ENCODE data around the gene CNTNAP2. TPM values are rescaled to one million over a fixed set of nuclear protein-coding genes. Genes with fewer than 3 reads are reported as not detected.

CNTNAP2 gene
- total RNA-seq, 1 experiment from 2014 or later = 0.03 TPM

- Histone ChIP-seq H3K27me3 (ENCODE audit: control insufficient read depth, insufficient read depth, low read length) (no peaks in the 10 kb centered on the region), H3K9me3 (ENCODE audit: control insufficient read depth, insufficient read depth, low read depth, low read length) (no peaks in the 10 kb centered on the region), H3K4me1 (ENCODE audit: control insufficient read depth, insufficient read depth, low read length) (no peaks in the 10 kb centered on the region; the same call in 1 of the 2 replicates), H3K4me3 (ENCODE audit: low read depth in 2 of 2, low read length in 2 of 2) (peak overlapping the region; percentile 26 to 54), H3K27ac (ENCODE audit: low read length) (no peak overlapping the region), H3K36me3 (ENCODE audit: control insufficient read depth, insufficient read depth, low read length) (no peaks in the 10 kb centered on the region)
- CTCF ChIA-PET = no interaction called here
- TF ChIP-seq REST (IDR thresholded peaks at IDR 0.05; ENCODE audit: insufficient read depth in 1 of 2, low read depth in 2 of 2, low read length in 1 of 2) (no peak), CTCF (IDR thresholded peaks at IDR 0.05) (peak; percentile 96), SIN3A (IDR thresholded peaks at IDR 0.05; ENCODE audit: borderline replicate concordance, insufficient read depth, low read depth, low read length) (no peak), TCF7L2 (IDR thresholded peaks at IDR 0.05; ENCODE audit: low read depth, low read length) (no peak), POLR2AphosphoS5 (IDR thresholded peaks at IDR 0.05; ENCODE audit: low read depth, low read length) (no peak)
- DNase-seq (ENCODE audit: low read depth, low spot score) = peak; percentile 66
- in situ Hi-C loops (cut with HindIII; ENCODE audit: low pct_unique_long_range_greater_than_20kb, low sequenced_read_pairs) (no loop called here), intact Hi-C loops (cut with micrococcal nuclease; ENCODE audit: unreplicated experiment) (no loop called here)
- peak; percentile 91 for ATAC-seq
- POLR2A ChIA-PET = interaction anchor here (0.7 kb wide), 1 partner anchor 418 kb away, joined by 6 read pairs; no protein-coding TSS in a partner anchor
- no TSS peak for BruUV-seq (replicated peaks)
Measured at GRCh38 chr7:148262721-148263229, 2146.2 kb downstream of the CNTNAP2 start.

GRCh38 chr7:148264933-148265557 is 2148.4 kb downstream of the CNTNAP2 start:
- Histone ChIP-seq H3K9me3 (ENCODE audit: control insufficient read depth, insufficient read depth, low read depth, low read length) (no peaks in the 10 kb centered on the region), H3K4me1 (ENCODE audit: control insufficient read depth, insufficient read depth, low read length) (no peaks in the 10 kb centered on the region; the same call in 1 of the 2 replicates), H3K27ac (ENCODE audit: low read length) (no peak overlapping the region), H3K36me3 (ENCODE audit: control insufficient read depth, insufficient read depth, low read length) (no peaks in the 10 kb centered on the region), H3K4me3 (ENCODE audit: low read depth in 2 of 2, low read length in 2 of 2) (no peak overlapping the region), H3K27me3 (ENCODE audit: control insufficient read depth, insufficient read depth, low read length) (0 out of 2 replicates have a peak, but pooled peaks cover 2% of the 10 kb centered on the region)
- TF ChIP-seq CTCF (IDR thresholded peaks at IDR 0.05) (peak; percentile 85), SIN3A (IDR thresholded peaks at IDR 0.05; ENCODE audit: borderline replicate concordance, insufficient read depth, low read depth, low read length) (no peak)
- intact Hi-C loops (cut with micrococcal nuclease; ENCODE audit: unreplicated experiment) (loop anchor here (1.0 to 5.0 kb wide), 3 partner anchors 217 to 697 kb away; no protein-coding TSS in a partner anchor), in situ Hi-C loops (cut with HindIII; ENCODE audit: low pct_unique_long_range_greater_than_20kb, low sequenced_read_pairs) (no loop called here)
- ChIA-PET POLR2A (no interaction called here), CTCF (interaction anchor here (0.5 to 1.1 kb wide), 4 partner anchors 13 to 221 kb away, joined by 3 to 8 read pairs (median 4); no protein-coding TSS in a partner anchor)
- DNase-seq (ENCODE audit: low read depth, low spot score) = peak; percentile 25
- ATAC-seq = 0 out of 2 replicates have a peak, but pooled peaks have one; percentile 58
- no TSS peak for BruUV-seq (replicated peaks)
